Superior temporal gyrus (tissue), 1 donor: ENCODE results near the gene LENG9.
A peak's percentile ranks its signal among the peaks of the same experiment; 100 is the strongest.
"Not testable (repeated sequence)": the region's sequence is repeated elsewhere in the genome, so short reads cannot be mapped to it uniquely, and the experiment has no call there.

Experiments
- DNase-seq: peaks from one replicate; pipeline ENCODE4 v3.0.0-alpha.2; 2016; ENCODE audit errors: extremely low spot score

LENG9 gene

GRCh38 chr19:54459282-54460229 lies 4.0 kb downstream of the LENG9 start:
- no peak for DNase-seq

GRCh38 chr19:54458648-54459281 lies 4.8 kb downstream of the LENG9 start:
- no peak for DNase-seq

GRCh38 chr19:54457773-54458647 lies 5.6 kb downstream of the LENG9 start:
- no peak for DNase-seq

- no peak for DNase-seq
These were observed 6.9 kb downstream of the LENG9 start for GRCh38 chr19:54456423-54457373.

- no peak for DNase-seq
These were observed 7.7 kb downstream of the LENG9 start for GRCh38 chr19:54455786-54456422.

- DNase-seq: no peak
These were observed 8.6 kb downstream of the LENG9 start for GRCh38 chr19:54454781-54455675.

- DNase-seq: no peak
These were observed 9.4 kb downstream of the LENG9 start for GRCh38 chr19:54453921-54454780.

- no peak for DNase-seq
These were observed 11.0 kb downstream of the LENG9 start for GRCh38 chr19:54452626-54453025.

- no peak for DNase-seq
These were observed 11.6 kb downstream of the LENG9 start for GRCh38 chr19:54451997-54452396.

GRCh38 chr19:54451331-54451871 lies 12.2 kb downstream of the LENG9 start:
- DNase-seq: no peak

GRCh38 chr19:54449701-54450069 lies 13.9 kb downstream of the LENG9 start:
- DNase-seq: no peak

- peak; percentile 99 for DNase-seq
These were observed 14.5 kb downstream of the LENG9 start, which contains the start of gene LENG8 for GRCh38 chr19:54448774-54449700. LENG8 (plus strand) TSS chr19:54449199; CDS start chr19:54451345, 2,146 bp downstream.

- DNase-seq: peak; percentile 38
These were observed 15.4 kb downstream of the LENG9 start for GRCh38 chr19:54448040-54448773.

- DNase-seq: not testable (repeated sequence)
These were observed 17.2 kb downstream of the LENG9 start for GRCh38 chr19:54446349-54446748.

GRCh38 chr19:54444737-54445136 lies 18.8 kb downstream of the LENG9 start:
- no peak for DNase-seq

- DNase-seq: no peak
These were observed 22.9 kb downstream of the LENG9 start for GRCh38 chr19:54440641-54441040.
